Activated naive CD8-positive, alpha-beta T cell (primary cell): ENCODE measurements around the gene PLEKHH2.
"Not testable (repeated sequence)": the region's sequence is repeated elsewhere in the genome, so short reads cannot be mapped to it uniquely, and the experiment has no call there.

ENCODE experiments used
- H3K27ac Mint-ChIP-seq: one replicate; pipeline ENCODE4 v1.8.0; 2021; ENCODE audit warnings: mixed read lengths
- H3K27me3 Mint-ChIP-seq: one replicate; pipeline ENCODE4 v1.8.0; 2021; ENCODE audit warnings: mixed read lengths
- H3K36me3 Mint-ChIP-seq: one replicate; pipeline ENCODE4 v1.8.0; 2021; ENCODE audit warnings: mixed read lengths
- H3K4me1 Mint-ChIP-seq: one replicate; pipeline ENCODE4 v1.8.0; 2021; ENCODE audit warnings: low read depth, mixed read lengths
- H3K4me3 Mint-ChIP-seq: one replicate; pipeline ENCODE4 v1.8.0; 2021; ENCODE audit warnings: mild to moderate bottlenecking, mixed read lengths
- H3K9me3 Mint-ChIP-seq: one replicate; pipeline ENCODE4 v1.8.0; 2021; ENCODE audit warnings: low read depth, mixed read lengths

PLEKHH2 gene

GRCh38 chr2:43677783-43678182, 40.7 kb downstream of the PLEKHH2 start:
- peaks cover 11% of the 10 kb centered on the region for H3K4me1 Mint-ChIP-seq
- not testable (repeated sequence) for H3K27ac Mint-ChIP-seq, H3K27me3 Mint-ChIP-seq, H3K4me3 Mint-ChIP-seq, H3K9me3 Mint-ChIP-seq, H3K36me3 Mint-ChIP-seq

GRCh38 chr2:43685357-43685756, 48.3 kb downstream of the PLEKHH2 start:
- Mint-ChIP-seq H3K36me3 (peaks cover 4% of the 10 kb centered on the region), H3K4me3 (no peak overlapping the region), H3K27me3 (no peaks in the 10 kb centered on the region), H3K9me3 (no peaks in the 10 kb centered on the region), H3K27ac (no peak overlapping the region), H3K4me1 (peaks cover 6% of the 10 kb centered on the region)

- no peaks in the 10 kb centered on the region for H3K27me3 Mint-ChIP-seq
- no peak overlapping the region for H3K27ac Mint-ChIP-seq
- no peaks in the 10 kb centered on the region for H3K9me3 Mint-ChIP-seq
- peaks cover 5% of the 10 kb centered on the region for H3K4me1 Mint-ChIP-seq
- H3K4me3 Mint-ChIP-seq: no peak overlapping the region
- H3K36me3 Mint-ChIP-seq: no peaks in the 10 kb centered on the region
Measured at GRCh38 chr2:43689999-43690398, 52.9 kb downstream of the PLEKHH2 start.

GRCh38 chr2:43692428-43692994, 55.5 kb downstream of the PLEKHH2 start:
- Mint-ChIP-seq H3K36me3 (peaks cover 5% of the 10 kb centered on the region), H3K27ac (no peak overlapping the region), H3K4me3 (no peak overlapping the region), H3K9me3 (no peaks in the 10 kb centered on the region), H3K27me3 (no peaks in the 10 kb centered on the region), H3K4me1 (no peaks in the 10 kb centered on the region)

- not testable (repeated sequence) for H3K9me3 Mint-ChIP-seq, H3K36me3 Mint-ChIP-seq, H3K4me1 Mint-ChIP-seq, H3K4me3 Mint-ChIP-seq, H3K27ac Mint-ChIP-seq, H3K27me3 Mint-ChIP-seq
Measured at GRCh38 chr2:43698140-43698539, 61.1 kb downstream of the PLEKHH2 start.

- Mint-ChIP-seq H3K4me3 (no peak overlapping the region), H3K36me3 (peaks cover 9% of the 10 kb centered on the region), H3K27ac (no peak overlapping the region), H3K27me3 (peaks cover 1% of the 10 kb centered on the region), H3K9me3 (no peaks in the 10 kb centered on the region), H3K4me1 (no peaks in the 10 kb centered on the region)
Measured at GRCh38 chr2:43699761-43700160, 62.7 kb downstream of the PLEKHH2 start.

GRCh38 chr2:43701111-43701510, 64.1 kb downstream of the PLEKHH2 start:
- Mint-ChIP-seq H3K27me3 (peaks cover 1% of the 10 kb centered on the region), H3K9me3 (no peaks in the 10 kb centered on the region), H3K4me1 (no peaks in the 10 kb centered on the region), H3K4me3 (no peak overlapping the region), H3K36me3 (peaks cover 4% of the 10 kb centered on the region), H3K27ac (no peak overlapping the region)

- Mint-ChIP-seq H3K9me3 (no peaks in the 10 kb centered on the region), H3K36me3 (peaks cover 4% of the 10 kb centered on the region), H3K27ac (no peak overlapping the region), H3K4me1 (no peaks in the 10 kb centered on the region), H3K27me3 (peaks cover 4% of the 10 kb centered on the region), H3K4me3 (no peak overlapping the region)
Measured at GRCh38 chr2:43707255-43708015, 70.4 kb downstream of the PLEKHH2 start.

GRCh38 chr2:43708178-43708577, 71.1 kb downstream of the PLEKHH2 start:
- Mint-ChIP-seq H3K4me3 (no peak overlapping the region), H3K4me1 (no peaks in the 10 kb centered on the region), H3K27ac (no peak overlapping the region), H3K27me3 (peaks cover 4% of the 10 kb centered on the region), H3K36me3 (peaks cover 4% of the 10 kb centered on the region), H3K9me3 (no peaks in the 10 kb centered on the region)

GRCh38 chr2:43708891-43709290, 71.8 kb downstream of the PLEKHH2 start:
- peaks cover 4% of the 10 kb centered on the region for H3K36me3 Mint-ChIP-seq
- H3K27me3 Mint-ChIP-seq: peaks cover 4% of the 10 kb centered on the region
- no peaks in the 10 kb centered on the region for H3K4me1 Mint-ChIP-seq
- H3K4me3 Mint-ChIP-seq: no peak overlapping the region
- H3K27ac Mint-ChIP-seq: no peak overlapping the region
- no peaks in the 10 kb centered on the region for H3K9me3 Mint-ChIP-seq

- Mint-ChIP-seq H3K27ac (no peak overlapping the region), H3K36me3 (peaks cover 4% of the 10 kb centered on the region), H3K9me3 (no peaks in the 10 kb centered on the region), H3K27me3 (peaks cover 2% of the 10 kb centered on the region), H3K4me3 (no peak overlapping the region), H3K4me1 (no peaks in the 10 kb centered on the region)
Measured at GRCh38 chr2:43710866-43711265, 73.8 kb downstream of the PLEKHH2 start.

GRCh38 chr2:43714164-43714563, 77.1 kb downstream of the PLEKHH2 start:
- H3K9me3 Mint-ChIP-seq: no peaks in the 10 kb centered on the region
- H3K36me3 Mint-ChIP-seq: peaks cover 2% of the 10 kb centered on the region
- no peak overlapping the region for H3K27ac Mint-ChIP-seq
- peaks cover 2% of the 10 kb centered on the region for H3K27me3 Mint-ChIP-seq
- no peaks in the 10 kb centered on the region for H3K4me1 Mint-ChIP-seq
- H3K4me3 Mint-ChIP-seq: no peak overlapping the region

- Mint-ChIP-seq H3K4me1 (no peaks in the 10 kb centered on the region), H3K9me3 (no peaks in the 10 kb centered on the region), H3K36me3 (peaks cover 2% of the 10 kb centered on the region), H3K27ac (no peak overlapping the region), H3K4me3 (no peak overlapping the region), H3K27me3 (peaks cover 2% of the 10 kb centered on the region)
Measured at GRCh38 chr2:43715300-43716098, 78.4 kb downstream of the PLEKHH2 start.

- Mint-ChIP-seq H3K27me3 (no peaks in the 10 kb centered on the region), H3K4me3 (no peak overlapping the region)
Measured at GRCh38 chr2:43717322-43717721, 80.3 kb downstream of the PLEKHH2 start.

GRCh38 chr2:43718530-43719124, 81.6 kb downstream of the PLEKHH2 start:
- no peaks in the 10 kb centered on the region for H3K36me3 Mint-ChIP-seq
- no peaks in the 10 kb centered on the region for H3K4me1 Mint-ChIP-seq

More at GRCh38 chr2:43717322-43717721, 80.3 kb downstream of the PLEKHH2 start:
- Mint-ChIP-seq H3K4me1 (no peaks in the 10 kb centered on the region), H3K9me3 (no peaks in the 10 kb centered on the region), H3K36me3 (no peaks in the 10 kb centered on the region), H3K27ac (no peak overlapping the region)

More at GRCh38 chr2:43718530-43719124, 81.6 kb downstream of the PLEKHH2 start:
- H3K9me3 Mint-ChIP-seq: no peaks in the 10 kb centered on the region
- no peak overlapping the region for H3K4me3 Mint-ChIP-seq
- H3K27me3 Mint-ChIP-seq: no peaks in the 10 kb centered on the region
- H3K27ac Mint-ChIP-seq: no peak overlapping the region
